Bronchial epithelial cell (primary cell): ENCODE results near the gene NNAT. TPM values are rescaled to one million over a fixed set of nuclear protein-coding genes. Genes with fewer than 3 reads are reported as not detected.

Experiments used
- DNase-seq: peaks from one replicate; pipeline ENCODE4 v3.0.0-alpha.2; 2010; ENCODE audit warnings: low read depth
- FAIRE-seq: peaks from 2 replicates; lab custom pipeline; 2011; peaks lifted over from hg19 to GRCh38; lab: Jason Lieb, UNC
- H3K27me3 ChIP-seq: 2 replicates; pipeline ENCODE4 v1.5.1; 2011; ENCODE audit warnings: low read length; ENCODE audit not compliant: control insufficient read depth, insufficient read depth
- H3K36me3 ChIP-seq: 2 replicates; pipeline ENCODE4 v1.5.1; 2011; ENCODE audit warnings: low read length; ENCODE audit not compliant: control insufficient read depth, insufficient read depth
- H3K4me3 ChIP-seq: 2 replicates; pipeline ENCODE4 v1.5.1; 2011; ENCODE audit warnings: mild to moderate bottlenecking, low read depth, low read length, control low read depth
- total RNA-seq: library from RNA; depleted of rRNA; stranded (reverse); fragments of >200 nt; gene quantifications from 2 replicates; pipeline ENCODE4 v1.2.1, GENCODE V29; 2014
- TF ChIP-seq, protein P1 (sequence below): IDR thresholded peaks from 2 replicates; pipeline ENCODE4 v1.5.1; 2011; ENCODE audit warnings: mild to moderate bottlenecking, moderate library complexity, low read length, control low read depth, inconsistent platforms; ENCODE audit not compliant: insufficient read depth, severe bottlenecking

Gene NNAT
- total RNA-seq, 1 donor from 2014 or later: not detected

- Histone ChIP-seq H3K27me3 (no peaks in the 10 kb centered on the region), H3K36me3 (peaks cover 6% of the 10 kb centered on the region), H3K4me3 (peak within 1 kb of the TSS; percentile 96)
- DNase-seq (peak; percentile 72), FAIRE-seq (no peak)
- TF ChIP-seq, protein P1, sequence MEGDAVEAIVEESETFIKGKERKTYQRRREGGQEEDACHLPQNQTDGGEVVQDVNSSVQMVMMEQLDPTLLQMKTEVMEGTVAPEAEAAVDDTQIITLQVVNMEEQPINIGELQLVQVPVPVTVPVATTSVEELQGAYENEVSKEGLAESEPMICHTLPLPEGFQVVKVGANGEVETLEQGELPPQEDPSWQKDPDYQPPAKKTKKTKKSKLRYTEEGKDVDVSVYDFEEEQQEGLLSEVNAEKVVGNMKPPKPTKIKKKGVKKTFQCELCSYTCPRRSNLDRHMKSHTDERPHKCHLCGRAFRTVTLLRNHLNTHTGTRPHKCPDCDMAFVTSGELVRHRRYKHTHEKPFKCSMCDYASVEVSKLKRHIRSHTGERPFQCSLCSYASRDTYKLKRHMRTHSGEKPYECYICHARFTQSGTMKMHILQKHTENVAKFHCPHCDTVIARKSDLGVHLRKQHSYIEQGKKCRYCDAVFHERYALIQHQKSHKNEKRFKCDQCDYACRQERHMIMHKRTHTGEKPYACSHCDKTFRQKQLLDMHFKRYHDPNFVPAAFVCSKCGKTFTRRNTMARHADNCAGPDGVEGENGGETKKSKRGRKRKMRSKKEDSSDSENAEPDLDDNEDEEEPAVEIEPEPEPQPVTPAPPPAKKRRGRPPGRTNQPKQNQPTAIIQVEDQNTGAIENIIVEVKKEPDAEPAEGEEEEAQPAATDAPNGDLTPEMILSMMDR: no peak
Observed at GRCh38 chr20:37527638-37528445, 6.8 kb downstream of the NNAT start, which contains the start of gene BLCAP. BLCAP (minus strand) TSS chr20:37527876; CDS start chr20:37519174, 8,702 bp downstream.

DNA sequence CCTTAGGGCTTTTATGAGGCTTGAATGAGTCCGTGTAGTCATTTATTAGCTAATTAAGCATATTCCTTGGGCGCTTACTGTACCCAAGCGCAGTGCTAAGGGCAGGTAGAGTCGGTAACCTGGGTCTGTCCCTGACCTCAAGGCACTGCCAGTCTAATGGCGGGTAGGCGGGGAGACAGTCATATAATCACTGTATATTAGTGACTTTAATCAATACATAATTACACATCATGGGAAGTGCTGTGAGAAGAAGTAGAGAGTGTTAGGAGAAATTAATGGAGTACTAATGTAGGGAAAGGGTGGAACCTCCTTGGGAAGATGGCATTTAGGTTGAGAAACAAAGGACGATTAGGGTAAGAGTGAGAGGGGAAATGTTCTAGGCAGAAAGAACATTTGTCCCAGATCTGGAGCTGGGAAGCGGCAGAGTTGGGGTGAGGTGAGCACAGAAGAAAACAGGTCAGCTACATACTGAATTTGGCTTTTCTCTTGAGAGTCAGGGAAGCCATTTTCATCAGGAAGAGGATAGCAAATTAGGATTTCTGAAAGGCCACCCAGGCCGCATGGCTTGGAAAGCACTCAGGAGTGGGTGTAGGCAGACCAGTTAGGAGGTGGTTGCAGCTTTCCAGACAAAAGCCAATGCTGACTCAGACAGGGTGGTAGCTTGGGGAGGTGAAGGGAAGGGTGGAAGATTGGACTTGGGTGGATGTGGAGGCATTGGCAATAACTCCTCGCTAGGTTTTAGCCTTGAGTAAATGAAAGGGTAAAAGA, 7.6 kb downstream of the NNAT start:
- H3K4me3 ChIP-seq: peak overlapping the region; percentile 96
- FAIRE-seq (no peak), DNase-seq (peak; percentile 44)
- no peaks in the 10 kb centered on the region for H3K27me3 ChIP-seq
- TF ChIP-seq, protein P1: no peak
- H3K36me3 ChIP-seq: peaks cover 3% of the 10 kb centered on the region

DNA sequence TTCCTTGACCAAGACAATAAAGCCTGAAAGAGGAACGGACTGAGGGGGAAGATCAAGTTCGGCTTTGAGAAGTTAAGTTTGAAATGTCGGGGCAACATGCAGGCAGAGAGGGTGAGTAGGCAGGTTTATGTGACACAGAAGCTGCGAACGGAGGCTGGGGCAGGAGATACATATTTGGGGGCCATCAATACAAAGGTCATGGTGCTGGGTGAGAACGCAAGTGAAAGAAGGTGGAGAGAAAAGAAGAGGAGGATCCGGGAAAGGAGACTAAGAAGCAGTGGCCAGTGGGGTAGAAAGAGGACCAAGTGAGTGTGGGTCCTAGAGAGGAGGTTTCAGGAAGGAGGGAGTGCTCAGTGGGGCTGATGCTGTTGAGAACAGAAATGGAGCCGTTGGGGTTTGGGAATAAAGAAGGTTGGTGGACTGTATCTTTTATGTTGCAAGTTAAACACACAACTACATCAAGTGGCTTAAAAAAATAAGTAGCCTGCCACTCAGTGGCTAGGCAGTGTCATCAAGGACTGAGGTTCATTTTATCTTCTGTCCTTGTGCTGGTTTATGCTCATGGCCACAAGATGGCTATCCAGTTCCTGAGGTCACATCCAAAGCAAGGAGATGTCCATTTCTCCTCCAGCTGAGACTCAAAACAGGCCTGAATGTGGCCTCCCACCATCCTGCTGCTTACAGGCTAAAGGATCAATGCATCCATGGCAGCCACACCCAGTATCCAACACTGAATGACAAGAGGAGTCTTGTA, 8.3 kb downstream of the NNAT start:
- DNase-seq (no peak), FAIRE-seq (no peak)
- H3K4me3 ChIP-seq: no peak overlapping the region
- TF ChIP-seq, protein P1: no peak
- no peaks in the 10 kb centered on the region for H3K27me3 ChIP-seq
- H3K36me3 ChIP-seq: peaks cover 1% of the 10 kb centered on the region

- peaks cover 1% of the 10 kb centered on the region for H3K36me3 ChIP-seq
- no peak overlapping the region for H3K4me3 ChIP-seq
- TF ChIP-seq, protein P1: no peak
- FAIRE-seq: no peak
- H3K27me3 ChIP-seq: no peaks in the 10 kb centered on the region
- DNase-seq: no peak
Observed at GRCh38 chr20:37529968-37530600, 9.0 kb downstream of the NNAT start.

DNA sequence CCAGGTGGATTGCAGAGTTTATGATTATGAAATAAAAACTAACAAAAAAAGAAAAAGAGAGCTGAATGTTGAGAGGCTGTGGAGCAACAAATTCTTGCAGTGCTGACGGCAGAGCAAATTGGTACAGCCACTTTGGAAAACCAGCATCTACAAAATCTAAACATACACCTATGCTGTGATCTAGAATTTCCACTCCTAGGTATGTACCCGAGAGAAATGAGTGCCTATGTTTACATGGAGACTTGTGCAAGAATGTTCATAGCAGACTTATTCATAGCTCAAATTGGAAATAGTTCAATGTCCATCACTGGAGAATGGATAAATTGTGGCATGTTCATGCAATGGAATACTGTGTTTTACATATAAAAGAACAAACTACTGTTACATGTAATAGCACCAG, 9.6 kb downstream of the NNAT start:
- DNase-seq: no peak
- TF ChIP-seq, protein P1: no peak
- H3K27me3 ChIP-seq: no peaks in the 10 kb centered on the region
- H3K4me3 ChIP-seq: no peak overlapping the region
- no peak for FAIRE-seq
- H3K36me3 ChIP-seq: no peaks in the 10 kb centered on the region
